ENCODE data around the gene DENND1A.

The DENND1A gene

DNA sequence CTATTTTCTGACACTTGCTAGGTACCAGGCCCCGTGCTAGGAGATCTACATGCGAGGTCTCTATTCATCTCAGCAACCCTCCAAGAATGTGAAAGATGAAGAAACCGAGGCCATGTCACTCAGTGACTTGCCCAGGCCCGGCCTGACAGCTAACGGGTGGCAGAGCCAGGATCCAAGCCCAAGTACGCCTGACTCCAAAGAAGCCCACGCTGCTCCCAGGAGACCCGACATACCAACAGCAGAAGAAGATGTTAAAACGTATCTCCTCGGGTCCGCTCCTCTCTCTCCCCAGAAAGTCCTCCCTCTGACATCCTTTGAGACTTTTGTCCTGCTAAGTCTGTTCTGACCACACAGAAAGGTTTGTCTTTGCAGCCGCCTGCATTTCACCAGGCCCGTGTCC lies 508.7 kb downstream of the DENND1A start:
- DNase-seq (ENCODE audit: low read depth in 1 of 2, low spot score in 1 of 2), result no peak

DNA sequence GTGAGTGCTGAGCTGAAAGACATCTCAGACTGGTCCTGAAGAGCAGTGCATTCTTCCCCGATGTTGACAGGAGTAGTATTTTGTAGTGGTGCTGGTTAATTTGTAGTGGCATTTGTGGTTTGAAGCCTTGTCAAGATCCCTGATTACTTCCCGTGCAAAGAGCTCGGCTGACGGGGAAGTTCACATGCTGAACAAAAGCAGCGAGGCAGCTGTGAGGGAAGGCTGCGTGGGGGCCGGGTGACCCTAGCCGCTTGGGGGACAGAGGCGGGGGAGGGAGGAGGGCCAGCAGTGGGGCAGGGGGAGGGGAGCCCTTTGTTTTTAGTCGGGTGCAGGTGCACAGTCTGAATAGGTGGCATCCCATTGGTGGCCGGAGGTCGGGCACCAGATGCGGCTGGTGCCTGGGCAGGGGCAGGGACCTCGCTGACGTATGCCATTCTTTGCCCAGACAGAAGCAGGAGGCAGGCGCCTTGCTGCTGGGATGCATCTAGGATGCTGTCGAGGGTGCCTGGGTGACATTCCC lies 509.3 kb downstream of the DENND1A start:
- no peak for DNase-seq (ENCODE audit: low read depth in 1 of 2, low spot score in 1 of 2)

DNA sequence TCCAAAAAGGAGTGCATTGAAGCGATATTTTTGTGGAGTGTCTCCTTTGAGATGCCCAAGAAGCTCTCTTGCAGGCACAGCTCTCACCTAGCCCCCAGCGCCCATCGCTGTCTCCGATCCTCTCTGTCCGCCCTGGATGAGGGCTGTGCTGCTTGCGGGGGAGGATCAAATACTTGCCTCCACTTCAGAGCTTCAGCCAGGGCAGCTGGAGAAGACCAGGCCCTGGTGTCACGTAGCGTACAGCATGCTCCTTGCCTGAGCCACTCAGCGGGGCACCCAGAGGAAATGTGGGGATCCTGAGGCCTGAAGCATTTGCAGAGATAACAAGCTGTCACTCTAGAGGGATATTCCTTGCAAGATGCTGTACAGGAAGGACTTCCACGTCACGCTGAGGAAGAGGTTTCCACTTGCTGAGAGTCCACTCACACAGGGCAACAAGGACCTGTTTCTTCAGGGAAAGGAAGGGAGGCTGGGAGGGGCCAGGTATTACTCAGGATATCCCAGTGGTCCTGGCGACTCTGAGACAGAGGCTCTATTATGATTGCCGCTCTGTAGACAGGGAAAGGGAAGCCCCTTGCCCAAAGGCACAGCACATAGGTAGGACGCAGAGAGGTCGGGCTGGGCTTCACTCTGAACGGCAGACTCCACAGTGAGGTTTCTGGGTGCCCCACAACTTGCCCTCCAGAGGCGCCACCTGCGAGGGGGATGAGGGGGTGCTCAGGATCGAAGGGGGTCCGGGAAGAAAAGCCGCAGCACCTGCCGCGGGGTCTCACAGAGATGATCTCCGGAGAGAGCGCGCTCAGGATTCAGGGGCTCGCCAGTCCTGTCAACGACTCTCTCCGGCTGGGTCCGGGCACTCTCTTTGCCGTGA lies 510.0 kb downstream of the DENND1A start:
- DNase-seq (ENCODE audit: low read depth in 1 of 2, low spot score in 1 of 2), result no peak

DNA sequence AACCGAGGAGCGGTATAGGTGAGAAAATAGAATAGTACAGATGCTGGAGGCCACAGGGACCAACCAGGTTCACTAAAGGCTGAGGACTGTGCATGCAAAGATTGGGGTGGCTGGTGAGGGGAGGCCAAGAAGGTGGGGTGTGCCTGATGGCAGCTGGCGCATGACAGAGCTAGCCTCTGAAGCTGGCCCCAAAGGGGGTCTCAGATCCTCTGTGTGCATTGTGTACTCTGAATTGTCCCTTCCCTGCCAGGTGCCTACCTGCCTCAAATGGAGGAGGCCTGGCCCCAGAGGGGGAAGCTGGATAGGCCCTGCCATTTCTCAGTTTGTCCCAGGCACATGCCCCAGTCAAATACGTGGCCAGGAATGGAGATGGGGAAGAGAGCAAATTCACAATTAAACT lies 510.8 kb downstream of the DENND1A start:
- DNase-seq (ENCODE audit: low read depth in 1 of 2, low spot score in 1 of 2), result no peak

DNA sequence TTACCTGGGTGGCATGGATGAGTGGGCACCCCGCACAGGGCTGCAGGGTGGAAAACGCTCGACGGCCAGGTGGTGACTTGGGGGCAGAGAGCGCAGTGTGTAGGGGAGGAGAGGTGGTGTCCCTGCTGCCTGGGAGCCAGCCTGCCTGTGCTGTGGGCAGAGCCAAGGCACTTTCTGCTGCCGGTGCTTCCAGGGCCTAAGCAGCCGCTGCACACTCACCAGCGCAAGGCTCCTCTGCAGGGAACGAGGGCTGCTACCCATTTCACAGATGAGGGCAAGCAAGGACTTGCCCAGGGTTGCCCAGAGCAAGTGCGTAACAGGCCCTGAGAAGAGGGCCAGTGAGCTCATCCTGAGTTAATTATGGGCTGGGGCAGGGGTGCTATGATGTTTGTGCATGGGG lies 511.4 kb downstream of the DENND1A start:
- DNase-seq (ENCODE audit: low read depth in 1 of 2, low spot score in 1 of 2), result no peak

DNA sequence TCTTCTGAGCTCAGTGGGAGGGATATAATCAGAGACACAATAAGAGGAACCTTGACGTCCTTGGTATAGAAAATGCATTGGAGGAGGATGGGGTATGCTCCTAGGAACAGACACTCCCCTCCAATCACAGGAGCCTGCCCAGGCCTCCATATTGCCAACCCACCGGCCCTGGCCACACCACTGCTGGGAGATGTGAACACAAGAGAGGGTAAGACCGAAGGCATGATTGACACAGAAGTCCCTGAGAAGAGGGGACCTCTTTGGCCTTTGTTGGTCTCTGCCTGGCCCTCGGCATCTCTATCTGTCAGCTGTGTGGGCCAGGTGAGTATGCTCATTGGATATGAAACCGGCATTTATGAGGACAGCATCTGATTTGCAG lies 511.9 kb downstream of the DENND1A start:
- DNase-seq (ENCODE audit: low read depth in 1 of 2, low spot score in 1 of 2), result no peak

DNA sequence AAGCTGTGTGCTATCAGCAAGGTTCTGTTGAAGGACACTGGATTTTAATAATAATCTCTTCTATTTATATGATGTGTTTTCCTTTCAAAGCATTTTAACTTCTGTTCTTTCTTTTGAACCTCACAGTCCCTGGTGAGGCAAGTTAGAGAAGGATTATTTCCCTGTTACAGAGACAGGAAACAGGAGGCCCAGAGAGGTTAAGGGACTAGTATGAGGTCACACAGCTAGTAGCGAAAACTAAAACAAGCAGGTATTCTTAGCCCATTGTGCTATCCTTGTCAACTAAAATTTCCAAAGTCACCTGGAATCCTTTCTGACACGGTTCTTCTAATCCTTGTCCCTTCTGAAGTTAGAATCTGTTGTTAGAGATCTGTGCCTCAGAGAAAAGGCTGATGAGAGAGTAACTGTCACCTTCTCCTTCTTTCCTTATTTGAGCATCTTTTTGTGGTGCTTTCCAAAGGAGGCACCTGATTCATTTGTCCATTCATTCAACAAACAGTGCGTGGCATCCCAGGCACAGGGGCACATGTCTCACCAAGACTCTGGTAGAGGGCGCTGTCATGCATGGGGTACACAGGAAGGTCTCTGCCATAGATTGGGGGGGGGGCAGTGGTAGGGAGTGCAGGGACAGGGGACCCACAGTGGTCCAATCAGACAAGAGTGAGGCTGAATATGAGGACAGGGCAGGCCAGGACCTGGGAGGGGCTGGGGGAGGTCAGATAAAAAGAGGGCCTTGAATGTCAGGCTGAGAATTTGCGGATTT lies 512.5 kb downstream of the DENND1A start:
- no peak for DNase-seq (ENCODE audit: low read depth in 1 of 2, low spot score in 1 of 2)

DNA sequence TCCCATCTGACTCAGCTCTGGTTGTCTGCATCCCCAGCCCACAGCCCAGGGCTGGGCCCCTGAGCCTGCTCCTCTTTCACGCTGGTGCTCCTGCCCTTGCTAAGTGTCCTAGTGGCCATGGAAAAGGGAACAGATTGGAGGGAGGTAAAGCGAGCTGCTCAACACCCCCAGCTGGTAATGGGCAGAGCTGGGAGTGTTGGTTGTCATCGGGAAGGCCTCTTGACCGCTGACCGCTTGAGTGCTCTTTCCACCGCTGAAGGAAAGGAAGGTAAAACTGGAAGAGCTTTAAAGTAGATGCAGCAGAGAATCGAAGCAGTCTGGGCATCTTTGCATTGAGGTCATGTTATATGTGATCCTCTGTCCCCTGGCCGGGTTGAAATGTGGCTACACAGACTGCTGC lies 513.8 kb downstream of the DENND1A start:
- no peak for DNase-seq (ENCODE audit: low read depth in 1 of 2, low spot score in 1 of 2)

DNA sequence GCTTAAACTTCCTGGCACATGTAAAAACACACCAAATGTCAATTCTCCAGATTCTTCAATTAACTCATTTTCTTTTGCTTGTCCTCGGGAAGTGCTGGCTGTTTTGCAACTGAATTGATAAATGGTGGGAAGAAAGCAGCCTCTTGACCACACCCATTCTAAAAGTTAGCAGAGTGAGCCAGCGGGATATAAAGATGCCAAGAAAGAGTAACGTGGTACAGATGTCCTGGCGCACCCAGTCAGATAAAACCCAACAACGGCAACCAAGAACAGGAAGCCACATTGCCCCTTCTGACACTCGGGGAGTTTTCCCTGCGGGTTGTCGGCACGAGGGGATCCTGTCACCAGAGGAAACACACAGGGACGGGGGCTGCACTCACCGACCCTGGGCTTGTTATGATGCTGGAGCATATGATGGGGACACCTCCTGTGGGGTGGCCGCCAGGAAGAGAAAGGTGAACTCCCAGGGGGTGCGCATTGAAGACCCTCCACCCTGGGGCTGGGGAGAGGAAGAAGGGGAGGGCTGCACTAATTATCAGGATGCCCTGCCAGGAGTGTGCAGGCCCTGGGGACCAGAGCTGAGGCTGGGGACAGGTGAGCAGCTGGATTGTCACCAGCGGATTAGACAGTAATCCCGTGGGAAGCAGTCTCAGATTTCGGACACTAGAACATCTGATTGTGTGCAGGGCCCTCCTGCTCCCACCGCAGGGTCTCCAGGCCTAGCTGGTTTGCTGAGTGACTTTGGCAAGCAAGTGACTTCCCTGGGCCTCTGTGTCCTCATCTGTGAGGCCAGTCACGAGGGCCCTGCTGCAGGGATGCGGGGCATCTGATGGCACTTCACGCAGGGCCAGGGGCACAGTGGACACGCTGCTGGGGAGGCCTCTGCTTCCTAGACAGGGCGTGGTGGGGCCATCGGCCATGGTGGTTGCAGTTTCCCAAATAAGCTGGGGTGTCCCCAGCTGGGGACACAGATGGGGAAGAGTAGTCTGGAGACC lies 514.7 kb downstream of the DENND1A start:
- DNase-seq (ENCODE audit: low read depth in 1 of 2, low spot score in 1 of 2), result no peak

DNA sequence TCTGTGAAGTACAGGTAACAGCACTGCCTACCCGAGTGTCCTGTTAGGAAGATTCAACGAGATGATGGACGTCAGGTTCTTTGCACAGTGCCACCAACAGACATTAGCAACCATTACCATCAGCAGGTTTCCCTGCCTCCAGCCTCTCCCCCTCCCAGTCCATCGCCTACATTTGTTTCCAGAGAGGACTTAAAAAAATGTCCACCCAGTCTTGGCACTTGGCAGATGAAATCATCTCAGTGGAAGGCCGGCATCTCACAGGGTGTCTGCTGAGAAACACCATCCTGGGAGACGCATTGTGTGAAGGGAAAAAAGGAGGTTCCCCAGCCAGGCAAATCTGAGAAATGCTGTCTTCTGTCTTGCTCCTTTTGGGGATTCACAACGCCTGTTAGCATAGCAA lies 515.7 kb downstream of the DENND1A start:
- no peak for DNase-seq (ENCODE audit: low read depth in 1 of 2, low spot score in 1 of 2)

DNA sequence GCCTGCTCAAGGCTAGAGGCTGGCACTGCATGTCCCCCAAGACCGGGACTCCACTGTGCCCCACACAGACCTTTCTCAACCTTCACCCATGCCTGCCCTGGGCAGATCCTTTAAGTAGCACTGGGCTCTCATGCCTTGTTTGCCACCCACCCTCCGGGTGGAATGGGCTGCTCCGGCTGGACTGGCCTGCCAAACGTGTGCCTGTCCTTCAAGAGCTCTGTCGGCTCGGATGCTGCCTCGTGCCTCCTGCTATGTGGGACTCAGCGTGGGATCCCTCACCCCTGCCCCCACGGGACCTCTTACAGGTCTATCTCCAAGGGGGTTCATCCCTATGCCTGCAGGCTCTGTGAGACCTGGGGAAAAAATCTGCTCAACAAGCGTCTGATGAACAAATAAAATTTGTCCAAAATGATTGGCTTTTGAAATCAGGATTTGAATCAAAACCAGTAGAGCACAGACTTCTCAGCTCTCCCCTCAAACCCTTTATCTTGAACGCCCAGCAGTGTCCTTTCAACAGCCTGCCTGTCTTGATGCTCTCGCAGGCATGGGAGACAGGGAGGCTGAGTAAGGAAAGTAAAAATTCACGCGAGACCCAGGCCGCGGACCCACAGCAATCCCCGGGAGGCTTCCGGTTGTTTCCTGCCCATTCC lies 517.6 kb downstream of the DENND1A start:
- no peak for DNase-seq (ENCODE audit: low read depth in 1 of 2, low spot score in 1 of 2)

DNA sequence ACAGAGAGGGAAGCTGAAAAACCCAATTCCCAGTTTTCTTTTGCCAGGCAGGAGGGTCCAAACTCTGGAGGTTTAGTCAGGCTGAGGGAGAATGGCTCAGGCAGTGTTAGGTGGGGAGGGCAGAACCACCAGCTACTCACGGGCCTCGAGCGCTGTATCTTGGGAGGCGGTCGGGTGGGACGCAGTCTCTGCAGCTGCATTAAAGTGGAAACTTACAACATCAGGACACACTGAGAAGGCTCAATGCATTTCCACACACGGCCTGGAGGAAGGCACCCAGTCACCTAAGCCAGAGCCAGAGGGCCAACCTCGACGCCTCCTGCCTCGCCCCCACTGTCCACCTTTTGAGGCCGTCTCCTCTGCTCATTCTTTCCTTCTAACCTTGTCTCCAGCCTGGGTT lies 518.3 kb downstream of the DENND1A start:
- DNase-seq (ENCODE audit: low read depth in 1 of 2, low spot score in 1 of 2), result no peak

DNA sequence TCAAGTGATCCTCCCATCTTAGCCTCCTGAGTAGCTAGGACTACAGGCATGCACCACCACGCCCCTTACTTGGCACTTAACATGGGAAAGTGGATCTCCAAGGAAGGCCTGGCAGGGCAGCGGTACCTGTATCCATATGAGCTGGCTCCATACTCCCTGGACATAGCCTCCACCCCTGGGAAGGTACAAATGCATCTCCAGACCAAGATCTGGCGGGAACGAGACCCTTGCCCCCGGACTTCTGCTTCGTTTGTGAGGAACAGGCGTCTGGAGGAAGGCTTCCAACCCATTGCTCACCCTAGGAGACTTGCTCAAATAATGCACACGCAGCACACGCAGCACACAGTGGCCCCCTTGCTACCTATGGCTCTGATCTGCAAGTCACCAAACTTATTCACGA lies 518.7 kb downstream of the DENND1A start:
- DNase-seq (ENCODE audit: low read depth in 1 of 2, low spot score in 1 of 2), result no peak

DNA sequence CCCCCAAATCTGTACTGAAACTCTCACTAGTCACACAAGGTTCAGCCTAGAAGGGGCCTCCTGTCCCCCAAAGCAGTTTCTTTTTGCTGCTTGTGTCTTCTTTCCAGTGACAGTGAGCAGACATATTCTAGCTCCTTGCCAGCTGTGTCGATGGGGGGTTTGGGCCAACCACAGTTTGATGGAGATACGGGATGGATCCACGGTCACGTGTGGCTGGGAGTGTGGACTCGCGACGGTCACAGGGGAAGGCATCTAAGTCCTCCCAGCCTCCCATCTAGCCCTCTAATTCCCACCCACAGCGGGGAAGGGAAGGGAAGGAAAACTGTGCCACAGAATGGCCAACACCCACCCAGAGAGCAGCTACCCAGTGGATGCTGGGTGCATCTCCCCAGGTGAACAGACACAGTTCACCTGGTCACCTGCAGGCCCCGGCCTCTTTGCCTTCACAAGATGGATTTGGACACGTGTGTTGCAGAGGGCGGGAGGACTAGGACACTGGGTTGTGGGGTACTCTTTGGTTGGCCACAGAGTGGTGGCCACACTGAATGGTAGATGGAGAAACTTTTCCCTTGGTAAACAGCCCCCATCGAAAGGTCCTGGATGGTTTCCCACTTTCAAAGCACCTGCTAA lies 519.5 kb downstream of the DENND1A start:
- no peak for DNase-seq (ENCODE audit: low read depth in 1 of 2, low spot score in 1 of 2)

DNA sequence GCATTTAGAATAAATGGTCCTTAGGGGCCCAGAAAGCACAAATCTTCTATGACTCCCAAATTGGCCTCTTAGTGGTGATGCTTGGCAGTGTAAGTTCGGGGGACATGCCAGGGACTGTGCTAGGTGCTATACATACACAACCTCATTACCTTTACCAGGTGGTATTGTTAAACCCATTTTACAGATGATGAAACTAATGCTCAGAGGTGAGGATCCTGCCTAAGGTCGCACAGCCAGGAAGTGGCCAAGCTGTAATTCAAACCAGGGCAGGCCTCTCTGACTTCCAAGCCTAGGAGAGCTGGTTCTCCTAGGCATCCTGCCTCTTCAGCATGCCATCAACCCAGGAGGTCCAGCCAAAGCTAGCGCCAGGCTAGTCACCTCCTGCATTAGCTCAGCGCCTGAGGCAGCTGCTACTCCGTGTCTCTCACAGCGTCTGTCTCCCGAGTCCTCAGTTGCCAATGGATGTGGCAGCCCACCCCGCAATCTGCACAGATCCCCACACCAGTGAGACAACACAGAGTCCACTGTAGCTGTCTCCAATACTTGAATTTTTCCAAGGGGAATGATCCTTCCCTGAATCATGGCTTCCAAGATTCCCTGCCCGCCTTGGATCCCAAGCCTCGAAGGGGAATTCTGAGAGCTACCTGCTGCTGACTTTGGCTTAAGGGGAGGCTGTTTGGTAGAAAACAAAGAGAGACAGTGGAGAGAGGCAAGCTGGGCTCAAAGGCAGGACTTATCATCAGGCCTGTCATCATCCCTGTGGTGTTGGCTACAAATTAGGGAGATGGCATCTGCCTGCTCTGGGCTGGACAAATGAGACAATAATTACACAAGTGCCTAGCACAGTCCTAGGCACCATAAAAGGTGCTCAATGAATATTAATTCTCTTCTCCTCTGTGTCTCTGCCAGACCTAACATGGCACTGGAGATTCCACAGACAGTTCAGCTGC lies 521.3 kb downstream of the DENND1A start:
- no peak for DNase-seq (ENCODE audit: low read depth in 1 of 2, low spot score in 1 of 2)

DNA sequence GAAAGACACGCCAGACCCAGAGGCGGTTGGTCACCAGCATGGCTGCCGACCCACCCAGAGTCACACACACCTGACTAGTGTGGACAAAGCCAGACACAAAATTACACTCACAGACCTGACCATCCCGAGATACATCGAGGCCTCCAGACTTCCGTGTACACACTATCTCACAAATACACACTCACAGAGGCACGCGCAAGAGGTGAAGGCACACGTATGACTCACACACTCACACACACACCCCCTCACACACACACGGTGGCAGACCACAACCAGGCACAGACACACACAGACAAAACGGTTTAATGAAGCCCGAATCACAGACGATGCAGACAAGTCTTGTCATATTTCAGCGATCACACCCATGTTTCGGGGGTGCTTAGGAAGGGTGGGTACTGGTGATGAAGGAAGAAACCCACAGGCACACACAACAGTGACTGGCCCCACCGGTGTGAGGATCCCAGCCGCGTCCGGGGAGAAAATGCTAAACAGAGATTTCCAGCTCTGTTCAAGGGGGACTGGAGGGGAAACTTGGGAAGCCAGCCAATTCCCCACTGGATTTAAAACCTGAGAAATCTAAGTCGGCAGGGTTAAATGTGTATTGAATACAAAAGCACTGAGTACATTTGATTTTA lies 522.6 kb downstream of the DENND1A start:
- no peak for DNase-seq (ENCODE audit: low read depth in 1 of 2, low spot score in 1 of 2)

DNA sequence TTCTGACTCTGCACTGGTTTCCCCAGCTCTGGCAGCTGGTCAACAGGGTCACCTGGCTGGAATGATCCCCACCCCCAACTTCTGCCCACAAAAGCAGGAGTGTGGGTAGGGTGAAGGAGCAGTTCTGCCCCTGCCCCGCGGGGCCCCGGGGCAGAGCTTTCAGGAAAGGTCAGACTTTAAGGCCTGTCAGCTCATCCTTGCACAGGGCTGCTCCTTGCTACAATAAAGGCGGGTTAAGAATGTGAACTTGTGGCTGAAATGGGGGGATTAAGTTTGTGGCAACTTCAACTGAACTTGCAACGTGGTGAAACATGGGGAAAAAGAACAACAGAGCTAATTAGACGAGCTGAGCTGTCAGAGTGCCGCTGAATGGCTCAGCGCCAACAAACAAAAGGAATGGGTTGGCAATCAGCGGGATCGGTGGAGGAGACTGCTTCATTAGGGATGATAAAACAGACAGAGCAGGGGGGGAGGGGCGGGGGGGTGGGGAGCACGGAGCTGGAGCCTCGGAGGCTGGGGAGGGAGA lies 523.2 kb downstream of the DENND1A start:
- no peak for DNase-seq (ENCODE audit: low read depth in 1 of 2, low spot score in 1 of 2)

DNA sequence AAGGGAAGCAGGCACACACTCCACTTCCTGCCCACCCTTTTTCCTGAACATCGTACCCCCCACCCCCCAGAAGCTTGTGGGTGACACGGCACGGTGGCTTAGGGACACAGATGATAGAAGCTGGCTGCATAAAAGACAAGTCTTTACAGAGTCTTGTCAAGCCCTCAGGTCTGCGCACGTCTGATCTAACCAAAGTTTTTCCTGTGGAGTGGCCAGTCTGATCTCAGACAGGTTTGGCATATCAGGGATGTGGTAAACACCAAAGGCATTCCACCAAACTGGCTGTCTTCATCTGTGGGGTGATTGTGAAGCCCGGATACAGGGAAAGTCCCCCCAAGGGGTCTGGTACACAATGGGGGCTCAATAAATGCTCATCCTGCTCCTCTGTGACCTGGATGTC lies 523.9 kb downstream of the DENND1A start:
- no peak for DNase-seq (ENCODE audit: low read depth in 1 of 2, low spot score in 1 of 2)

Data from stimulated activated CD4-positive, alpha-beta T cell treated with anti-CD3 and anti-CD28 coated beads, Interleukin-15, amount 100 ng/mL, for 1 hour (primary cell).